GM23338 (cell line): ENCODE data around the gene DCBLD2.

Experiments
- CREB1 ChIP-seq: fragments of 250-450 bp; sonication (Bioruptor Pico); IDR thresholded peaks from 2 replicates; pipeline ENCODE4 v1.5.0; 2020; ENCODE audit warnings: low read depth, mild to moderate bottlenecking, moderate library complexity
- EZH2 ChIP-seq: fragments of 200-600 bp; sonication (generic); IDR thresholded peaks from one replicate; pipeline ENCODE4 v1.8.0; 2017; ENCODE audit warnings: antibody characterized with exemption, mild to moderate bottlenecking, low read depth; ENCODE audit not compliant: unreplicated experiment
- EZH2phosphoT487 ChIP-seq: fragments of 200-600 bp; sonication (generic); IDR thresholded peaks from one replicate; pipeline ENCODE4 v1.8.1; 2018; ENCODE audit warnings: antibody characterized with exemption; ENCODE audit not compliant: unreplicated experiment
- JUNB ChIP-seq: IDR thresholded peaks from one replicate; pipeline ENCODE4 v1.6.1; 2016; ENCODE audit warnings: antibody characterized with exemption; ENCODE audit not compliant: unreplicated experiment
- NANOG ChIP-seq: IDR thresholded peaks from 2 replicates; pipeline ENCODE4 v1.6.1; 2016; ENCODE audit warnings: antibody characterized with exemption, borderline replicate concordance
- POLR2AphosphoS5 ChIP-seq: IDR thresholded peaks from 2 replicates; pipeline ENCODE4 v1.6.1; 2016; ENCODE audit warnings: antibody characterized with exemption, low read depth
- STAT1 ChIP-seq: IDR thresholded peaks from one replicate; pipeline ENCODE4 v1.6.1; 2016; ENCODE audit warnings: antibody characterized with exemption; ENCODE audit not compliant: unreplicated experiment
- ZNF114 ChIP-seq: fragments of 250-450 bp; sonication (Bioruptor Pico); IDR thresholded peaks from 2 replicates; pipeline ENCODE4 v1.5.0; 2020; ENCODE audit warnings: mild to moderate bottlenecking, moderate library complexity
- TF ChIP-seq, protein P1 (sequence below), 2 experiments: fragments of 200-600 bp in 1 of 2; sonication (generic) in 1 of 2; conservative IDR thresholded peaks; 2 replicates each; pipeline versions ENCODE4 v1.5.1 to v1.6.1; 2016 to 2017; ENCODE audit warnings: antibody characterized with exemption in 2 of 2, low read depth in 2 of 2, mild to moderate bottlenecking in 2 of 2, moderate library complexity in 1 of 2
- TF ChIP-seq, protein P2 (sequence below): IDR thresholded peaks from one replicate; pipeline ENCODE4 v1.6.1; 2018; ENCODE audit warnings: antibody characterized with exemption; ENCODE audit not compliant: unreplicated experiment
- TF ChIP-seq, protein P3 (sequence below): IDR thresholded peaks from 2 replicates; pipeline ENCODE4 v1.6.1; 2016; ENCODE audit warnings: antibody characterized with exemption

DNA sequence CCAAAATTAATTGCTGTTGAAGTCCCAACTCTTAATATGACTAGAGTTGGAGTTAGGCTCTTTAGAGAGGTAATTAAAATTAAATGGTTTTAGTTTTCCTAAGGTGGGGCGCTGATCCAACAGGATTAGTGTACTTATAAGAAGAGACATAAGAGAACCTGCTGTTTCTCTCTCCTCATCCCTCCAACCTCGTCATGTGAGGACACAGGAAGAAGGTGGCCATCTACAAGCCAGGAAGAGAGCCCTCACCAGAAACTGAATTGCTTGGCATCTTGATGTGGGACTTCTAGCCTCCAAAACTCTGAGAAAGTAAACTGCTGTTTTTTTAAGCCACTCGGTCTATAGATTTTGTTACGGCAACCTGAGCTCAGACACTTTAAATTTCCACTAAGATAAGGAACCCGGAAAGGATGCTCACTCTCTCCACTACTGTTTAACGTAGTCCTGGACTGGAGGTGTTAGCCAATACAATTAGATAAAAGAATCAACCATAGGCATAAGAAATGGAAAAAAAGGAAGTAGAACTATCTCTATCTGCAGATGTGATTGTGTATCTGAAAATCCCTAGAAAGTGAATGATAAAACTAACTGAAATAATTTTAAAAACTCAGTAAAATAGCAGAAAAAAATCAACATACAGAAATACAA is 26.8 kb downstream of the DCBLD2 start:
- TF ChIP-seq STAT1 (no peak), CREB1 (no peak), POLR2AphosphoS5 (no peak), ZNF114 (CRISPR knock-in tag) (no peak), EZH2phosphoT487 (no peak), NANOG (no peak), JUNB (no peak), EZH2 (no peak)
- TF ChIP-seq, protein P1, sequence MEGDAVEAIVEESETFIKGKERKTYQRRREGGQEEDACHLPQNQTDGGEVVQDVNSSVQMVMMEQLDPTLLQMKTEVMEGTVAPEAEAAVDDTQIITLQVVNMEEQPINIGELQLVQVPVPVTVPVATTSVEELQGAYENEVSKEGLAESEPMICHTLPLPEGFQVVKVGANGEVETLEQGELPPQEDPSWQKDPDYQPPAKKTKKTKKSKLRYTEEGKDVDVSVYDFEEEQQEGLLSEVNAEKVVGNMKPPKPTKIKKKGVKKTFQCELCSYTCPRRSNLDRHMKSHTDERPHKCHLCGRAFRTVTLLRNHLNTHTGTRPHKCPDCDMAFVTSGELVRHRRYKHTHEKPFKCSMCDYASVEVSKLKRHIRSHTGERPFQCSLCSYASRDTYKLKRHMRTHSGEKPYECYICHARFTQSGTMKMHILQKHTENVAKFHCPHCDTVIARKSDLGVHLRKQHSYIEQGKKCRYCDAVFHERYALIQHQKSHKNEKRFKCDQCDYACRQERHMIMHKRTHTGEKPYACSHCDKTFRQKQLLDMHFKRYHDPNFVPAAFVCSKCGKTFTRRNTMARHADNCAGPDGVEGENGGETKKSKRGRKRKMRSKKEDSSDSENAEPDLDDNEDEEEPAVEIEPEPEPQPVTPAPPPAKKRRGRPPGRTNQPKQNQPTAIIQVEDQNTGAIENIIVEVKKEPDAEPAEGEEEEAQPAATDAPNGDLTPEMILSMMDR (conservative IDR thresholded peaks at IDR 0.05; ENCODE audit: low read depth in 2 of 2) = no peak
- TF ChIP-seq, protein P2, sequence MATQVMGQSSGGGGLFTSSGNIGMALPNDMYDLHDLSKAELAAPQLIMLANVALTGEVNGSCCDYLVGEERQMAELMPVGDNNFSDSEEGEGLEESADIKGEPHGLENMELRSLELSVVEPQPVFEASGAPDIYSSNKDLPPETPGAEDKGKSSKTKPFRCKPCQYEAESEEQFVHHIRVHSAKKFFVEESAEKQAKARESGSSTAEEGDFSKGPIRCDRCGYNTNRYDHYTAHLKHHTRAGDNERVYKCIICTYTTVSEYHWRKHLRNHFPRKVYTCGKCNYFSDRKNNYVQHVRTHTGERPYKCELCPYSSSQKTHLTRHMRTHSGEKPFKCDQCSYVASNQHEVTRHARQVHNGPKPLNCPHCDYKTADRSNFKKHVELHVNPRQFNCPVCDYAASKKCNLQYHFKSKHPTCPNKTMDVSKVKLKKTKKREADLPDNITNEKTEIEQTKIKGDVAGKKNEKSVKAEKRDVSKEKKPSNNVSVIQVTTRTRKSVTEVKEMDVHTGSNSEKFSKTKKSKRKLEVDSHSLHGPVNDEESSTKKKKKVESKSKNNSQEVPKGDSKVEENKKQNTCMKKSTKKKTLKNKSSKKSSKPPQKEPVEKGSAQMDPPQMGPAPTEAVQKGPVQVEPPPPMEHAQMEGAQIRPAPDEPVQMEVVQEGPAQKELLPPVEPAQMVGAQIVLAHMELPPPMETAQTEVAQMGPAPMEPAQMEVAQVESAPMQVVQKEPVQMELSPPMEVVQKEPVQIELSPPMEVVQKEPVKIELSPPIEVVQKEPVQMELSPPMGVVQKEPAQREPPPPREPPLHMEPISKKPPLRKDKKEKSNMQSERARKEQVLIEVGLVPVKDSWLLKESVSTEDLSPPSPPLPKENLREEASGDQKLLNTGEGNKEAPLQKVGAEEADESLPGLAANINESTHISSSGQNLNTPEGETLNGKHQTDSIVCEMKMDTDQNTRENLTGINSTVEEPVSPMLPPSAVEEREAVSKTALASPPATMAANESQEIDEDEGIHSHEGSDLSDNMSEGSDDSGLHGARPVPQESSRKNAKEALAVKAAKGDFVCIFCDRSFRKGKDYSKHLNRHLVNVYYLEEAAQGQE = no peak
- TF ChIP-seq, protein P3, sequence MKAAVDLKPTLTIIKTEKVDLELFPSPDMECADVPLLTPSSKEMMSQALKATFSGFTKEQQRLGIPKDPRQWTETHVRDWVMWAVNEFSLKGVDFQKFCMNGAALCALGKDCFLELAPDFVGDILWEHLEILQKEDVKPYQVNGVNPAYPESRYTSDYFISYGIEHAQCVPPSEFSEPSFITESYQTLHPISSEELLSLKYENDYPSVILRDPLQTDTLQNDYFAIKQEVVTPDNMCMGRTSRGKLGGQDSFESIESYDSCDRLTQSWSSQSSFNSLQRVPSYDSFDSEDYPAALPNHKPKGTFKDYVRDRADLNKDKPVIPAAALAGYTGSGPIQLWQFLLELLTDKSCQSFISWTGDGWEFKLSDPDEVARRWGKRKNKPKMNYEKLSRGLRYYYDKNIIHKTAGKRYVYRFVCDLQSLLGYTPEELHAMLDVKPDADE = no peak
